T-cell (primary cell): ENCODE data around the gene MSANTD1. TPM values are rescaled to one million over a fixed set of nuclear protein-coding genes. Genes with fewer than 3 reads are reported as not detected.

ENCODE experiments used
- ATAC-seq, 4 experiments: fragments of 200-7000 bp in 3 of 4; fragments of 150-1000 bp in 1 of 4; cut with Tn5 transposase; replicated peaks in 1 of 4; 1 replicate in 3 of 4; 2 replicates in 1 of 4; pipeline ENCODE4 v1.10.0; 2021; ENCODE audit warnings: moderate library complexity in 3 of 4, mild to moderate bottlenecking in 2 of 4, moderate number of reproducible peaks in 1 of 4
- CTCF ChIA-PET, 2 donors: fragments of 300-600 bp; sonication (Branson Sonifier 250); formaldehyde crosslinking; loops; one replicate each; lab custom pipeline; 2022; ENCODE audit warnings: antibody characterized with exemption in 2 of 2; lab: Charles Lee
- POLR2A ChIA-PET, 2 donors: fragments of 300-600 bp; sonication (Branson Sonifier 250); formaldehyde crosslinking; loops; one replicate each; lab custom pipeline; 2022; ENCODE audit warnings: antibody characterized with exemption in 2 of 2; lab: Charles Lee
- DNase-seq, 35 experiments: peaks; one replicate each; pipeline versions ENCODE4 v3.0.0 to v3.0.0-alpha.2; 2013 to 2023
- H3K27ac ChIP-seq: one replicate; pipeline ENCODE4 v1.5.1; 2013; ENCODE audit warnings: low read length
- H3K27me3 ChIP-seq, 2 experiments: replicated peaks in 1 of 2; 1 replicate in 1 of 2; 2 replicates in 1 of 2; pipeline versions ENCODE4 v1.6.1 to v1.7.0; 2013; ENCODE audit warnings: low read length in 1 of 2, mixed read lengths in 1 of 2; ENCODE audit not compliant: control insufficient read depth in 2 of 2, insufficient read depth in 2 of 2; ENCODE audit errors: extremely low read depth in 1 of 2
- H3K36me3 ChIP-seq, 2 donors: 1 replicate in 1 of 2; 2 replicates in 1 of 2; pipeline versions ENCODE4 v1.6.1 to v1.7.0; 2013; ENCODE audit warnings: low read length in 1 of 2; ENCODE audit not compliant: control insufficient read depth in 2 of 2, insufficient read depth in 1 of 2; ENCODE audit errors: extremely low read depth in 1 of 2
- H3K4me1 ChIP-seq, 2 experiments: 1 replicate in 1 of 2; 2 replicates in 1 of 2; pipeline versions ENCODE4 v1.6.1 to v1.7.0; 2013; ENCODE audit warnings: low read length in 2 of 2, mixed read lengths in 1 of 2; ENCODE audit not compliant: insufficient read depth in 2 of 2, control insufficient read depth in 1 of 2; ENCODE audit errors: extremely low read depth in 1 of 2
- H3K4me3 ChIP-seq, 2 donors: 1 replicate in 1 of 2; 2 replicates in 1 of 2; pipeline versions ENCODE4 v1.5.1 to v1.7.0; 2013; ENCODE audit warnings: mild to moderate bottlenecking in 2 of 2, low read length in 1 of 2, moderate library complexity in 1 of 2; ENCODE audit not compliant: control insufficient read depth in 1 of 2; ENCODE audit errors: extremely low read depth in 1 of 2
- H3K9me3 ChIP-seq: 2 replicates; pipeline ENCODE4 v1.7.0; 2013
- H3K27ac Mint-ChIP-seq, 2 donors: one replicate each; pipeline ENCODE4 v1.8.0; 2020 to 2021; ENCODE audit warnings: mild to moderate bottlenecking in 2 of 2, mixed read lengths in 2 of 2
- H3K27me3 Mint-ChIP-seq, 2 donors: one replicate each; pipeline ENCODE4 v1.8.0; 2021 to 2022; ENCODE audit warnings: mixed read lengths in 2 of 2
- H3K36me3 Mint-ChIP-seq: one replicate; pipeline ENCODE4 v1.8.0; 2021; ENCODE audit warnings: mixed read lengths
- H3K4me1 Mint-ChIP-seq, 3 donors: one replicate each; pipeline ENCODE4 v1.8.0; 2020 to 2022; ENCODE audit warnings: mixed read lengths in 3 of 3, mild to moderate bottlenecking in 1 of 3
- H3K4me3 Mint-ChIP-seq, 3 donors: one replicate each; pipeline ENCODE4 v1.8.0; 2020 to 2022; ENCODE audit warnings: mild to moderate bottlenecking in 3 of 3, mixed read lengths in 3 of 3, moderate library complexity in 3 of 3
- H3K9me3 Mint-ChIP-seq, 3 donors: one replicate each; pipeline ENCODE4 v1.8.0; 2020 to 2022; ENCODE audit warnings: mixed read lengths in 3 of 3
- WGBS: methylation state at CpG from one replicate; pipeline ENCODE4 v1.1.5; 2013; ENCODE audit warnings: missing lambda C conversion rate; ENCODE audit not compliant: insufficient coverage; 5-methylcytosine and 5-hydroxymethylcytosine counted together
- total RNA-seq, 35 experiments: library from RNA in 6 of 35; stranded (reverse) in 6 of 35; fragments of 120-200 nt in 1 of 35; gene quantifications; one replicate each; pipeline versions ENCODE4 v1.2.1 to v1.2.4 and lab custom pipeline; 2013 to 2026

MSANTD1 gene
- total RNA-seq, 5 donors from 2014 or later (not counting 1 experiment from before 2014, with no cell fraction given), result 0.60 to 2.5 (median 1.6) TPM

DNA sequence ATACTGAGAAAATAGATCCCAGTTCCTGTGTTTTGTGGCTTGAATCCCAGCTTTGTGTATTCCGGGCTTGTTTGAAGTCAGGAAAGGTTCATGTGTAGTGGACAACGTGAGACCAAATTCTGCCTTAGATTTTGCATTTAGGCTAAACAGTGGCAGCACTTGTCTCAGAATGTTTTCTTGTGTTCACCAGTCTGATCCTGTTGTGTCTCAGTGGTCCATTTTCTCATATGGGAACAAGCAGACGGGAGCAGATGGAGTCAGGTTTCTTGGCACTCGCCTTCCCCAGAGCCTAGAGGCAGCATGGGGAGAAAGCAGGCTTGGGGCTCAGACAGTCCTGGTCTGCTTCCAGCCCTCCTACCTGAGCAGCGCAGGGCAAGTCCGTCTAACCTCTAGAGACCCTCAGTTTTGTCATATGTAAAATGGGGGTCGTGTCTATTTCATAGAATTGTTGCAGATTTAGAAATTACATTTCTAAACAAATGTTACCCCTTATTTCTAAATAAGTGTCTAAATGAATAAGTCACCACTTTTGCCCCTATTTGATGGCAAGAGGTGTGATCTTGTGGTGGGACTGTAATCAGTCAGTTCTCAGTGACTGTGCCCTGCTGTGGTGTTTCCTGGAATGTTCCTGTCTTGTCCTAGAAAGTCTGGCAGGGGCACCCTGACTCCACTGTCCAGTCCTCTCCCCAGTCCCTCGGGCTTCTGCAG is 28.3 kb upstream of the MSANTD1 start:
- Mint-ChIP-seq H3K27me3 (no peaks in the 10 kb centered on the region), H3K27ac (no peak overlapping the region), H3K4me1 (peaks cover 0 to 2% (median 0%) of the 10 kb centered on the region in 3 donors), H3K9me3 (no peaks in the 10 kb centered on the region), H3K36me3 (peaks cover 72% of the 10 kb centered on the region), H3K4me3 (no peak overlapping the region)
- ATAC-seq (no peak), DNase-seq (no peak)
- no peak overlapping the region for H3K27ac ChIP-seq
- H3K4me1 ChIP-seq, result peaks cover 0 to 12% of the 10 kb centered on the region in 2 experiments
- no peak overlapping the region for H3K4me3 ChIP-seq
- WGBS, result 92% methylated on average over 4 of the region's 8 CpGs
- CTCF ChIA-PET, result no interaction called here
- H3K9me3 ChIP-seq, result no peaks in the 10 kb centered on the region
- POLR2A ChIA-PET, result no interaction called here
- no peaks in the 10 kb centered on the region for H3K27me3 ChIP-seq
- peaks cover 37 to 90% of the 10 kb centered on the region in 2 donors for H3K36me3 ChIP-seq

- POLR2A ChIA-PET, result no interaction called here
- Mint-ChIP-seq H3K36me3 (peaks cover 68% of the 10 kb centered on the region), H3K9me3 (no peaks in the 10 kb centered on the region), H3K27me3 (no peaks in the 10 kb centered on the region), H3K27ac (no peak overlapping the region), H3K4me1 (peaks cover 0 to 2% (median 0%) of the 10 kb centered on the region in 3 donors), H3K4me3 (no peak overlapping the region)
- Histone ChIP-seq H3K4me1 (peaks cover 0 to 12% of the 10 kb centered on the region in 2 experiments), H3K9me3 (no peaks in the 10 kb centered on the region), H3K27me3 (no peaks in the 10 kb centered on the region), H3K27ac (no peak overlapping the region), H3K36me3 (peaks cover 41 to 90% of the 10 kb centered on the region in 2 donors), H3K4me3 (no peak overlapping the region)
- CTCF ChIA-PET, result no interaction called here
- ATAC-seq, result no peak
- 82% methylated on average over 6 of the region's 8 CpGs for WGBS
- no peak for DNase-seq
These were observed 27.8 kb upstream of the MSANTD1 start for GRCh38 chr4:3221184-3221494.

DNA sequence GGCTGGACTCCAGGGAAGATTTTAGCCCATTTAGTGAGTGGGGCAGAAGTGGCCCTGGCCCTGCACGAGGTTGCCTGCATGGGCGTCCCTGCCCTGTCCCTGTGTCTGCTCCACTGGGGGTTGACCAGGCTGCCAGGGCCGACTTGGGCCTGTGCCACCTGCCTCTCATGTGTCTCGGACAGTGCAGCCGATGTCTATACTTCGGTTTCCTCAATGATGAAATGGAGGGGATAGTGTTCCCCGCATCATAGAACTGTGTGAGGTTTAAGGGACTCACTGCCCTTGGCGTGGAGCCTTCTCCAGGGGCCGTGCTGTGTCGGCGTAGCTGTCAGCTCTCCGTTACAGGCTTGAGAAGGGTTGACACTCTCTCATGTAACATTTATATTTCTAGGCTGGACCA is 27.0 kb upstream of the MSANTD1 start:
- peaks cover 0 to 2% (median 0%) of the 10 kb centered on the region in 3 donors for H3K4me1 Mint-ChIP-seq
- H3K27me3 Mint-ChIP-seq, result no peaks in the 10 kb centered on the region
- DNase-seq (no peak), ATAC-seq (no peak)
- POLR2A ChIA-PET, result interaction anchor here in 1 of 2 donors (0.5 kb wide), 1 partner anchor 1135 kb away, joined by 3 read pairs; no protein-coding TSS in a partner anchor
- no peaks in the 10 kb centered on the region for H3K9me3 Mint-ChIP-seq
- CTCF ChIA-PET, result no interaction called here
- H3K27ac Mint-ChIP-seq, result no peak overlapping the region
- Histone ChIP-seq H3K4me1 (peaks cover 0 to 12% of the 10 kb centered on the region in 2 experiments), H3K27ac (no peak overlapping the region), H3K9me3 (no peaks in the 10 kb centered on the region), H3K36me3 (peaks cover 39 to 91% of the 10 kb centered on the region in 2 donors), H3K4me3 (no peak overlapping the region), H3K27me3 (no peaks in the 10 kb centered on the region)
- H3K36me3 Mint-ChIP-seq, result peaks cover 66% of the 10 kb centered on the region
- 93% methylated on average over 11 of the region's 12 CpGs for WGBS
- H3K4me3 Mint-ChIP-seq, result no peak overlapping the region

DNA sequence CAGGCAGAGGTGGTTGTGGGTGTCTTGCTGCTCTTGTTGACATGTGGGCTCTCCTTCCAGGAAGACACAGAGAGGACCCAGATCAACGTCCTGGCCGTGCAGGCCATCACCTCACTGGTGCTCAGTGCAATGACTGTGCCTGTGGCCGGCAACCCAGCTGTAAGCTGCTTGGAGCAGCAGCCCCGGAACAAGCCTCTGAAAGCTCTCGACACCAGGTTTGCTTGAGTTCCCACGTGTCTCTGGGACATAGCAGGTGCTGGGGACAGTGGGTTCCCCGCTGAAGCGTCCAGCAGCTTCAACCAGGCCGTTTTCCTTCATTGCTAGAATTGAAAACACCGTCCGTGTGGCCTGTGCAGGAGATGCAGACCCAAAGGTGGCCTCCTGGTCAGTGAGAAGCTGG is 25.6 kb upstream of the MSANTD1 start:
- Mint-ChIP-seq H3K9me3 (no peaks in the 10 kb centered on the region), H3K4me1 (peaks cover 0 to 2% (median 0%) of the 10 kb centered on the region in 3 donors), H3K4me3 (no peak overlapping the region), H3K36me3 (peaks cover 54% of the 10 kb centered on the region), H3K27ac (peak overlapping the region in 1 of 2 donors; percentile 48), H3K27me3 (no peaks in the 10 kb centered on the region)
- ChIA-PET CTCF (no interaction called here), POLR2A (no interaction called here)
- Histone ChIP-seq H3K9me3 (no peaks in the 10 kb centered on the region), H3K4me1 (peaks cover 0 to 12% of the 10 kb centered on the region in 2 experiments), H3K36me3 (peaks cover 31 to 85% of the 10 kb centered on the region in 2 donors), H3K4me3 (no peak overlapping the region), H3K27me3 (no peaks in the 10 kb centered on the region), H3K27ac (no peak overlapping the region)
- no peak for DNase-seq
- ATAC-seq, result no peak
- 98% methylated on average over 11 of the region's 11 CpGs for WGBS

DNA sequence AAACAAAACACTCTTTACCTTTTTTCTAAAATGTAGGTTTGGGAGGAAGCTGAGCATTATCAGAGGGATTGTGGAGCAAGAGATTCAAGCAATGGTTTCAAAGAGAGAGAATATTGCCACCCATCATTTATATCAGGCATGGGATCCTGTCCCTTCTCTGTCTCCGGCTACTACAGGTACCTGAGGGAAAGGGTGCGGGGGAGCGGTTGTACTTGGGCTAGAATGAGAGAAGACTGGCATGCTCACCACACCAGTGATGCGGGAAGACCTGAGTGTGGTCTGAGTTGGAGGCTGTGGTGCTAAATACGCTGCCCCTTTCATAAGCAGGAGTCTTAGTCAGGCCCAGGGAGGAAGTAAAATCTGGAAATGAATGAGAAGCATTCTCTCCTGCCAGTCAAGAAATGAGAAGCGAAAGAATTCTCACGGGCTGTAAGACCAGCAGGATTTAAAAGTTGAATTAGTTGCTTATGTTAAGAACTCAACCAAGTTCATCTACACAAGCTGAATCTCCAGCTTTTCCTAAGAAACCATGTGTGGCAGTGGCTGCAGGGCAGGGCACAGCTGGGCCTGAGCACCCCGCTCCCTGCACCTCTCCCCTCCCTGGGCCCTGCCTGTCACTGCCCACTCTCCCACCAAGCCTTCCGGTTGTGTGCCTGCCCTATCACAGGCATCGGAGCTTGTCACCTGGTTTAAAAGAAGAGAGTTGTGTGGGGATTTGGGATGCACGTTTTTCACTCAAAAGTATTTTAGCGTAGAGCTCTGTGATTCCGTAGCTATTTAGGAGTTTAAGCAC is 24.8 kb upstream of the MSANTD1 start:
- DNase-seq, result no peak
- no peaks in the 10 kb centered on the region for H3K27me3 ChIP-seq
- H3K4me1 ChIP-seq, result peaks cover 0 to 12% of the 10 kb centered on the region in 2 experiments
- CTCF ChIA-PET, result interaction anchor here in 1 of 2 donors (0.7 kb wide), 1 partner anchor 19 kb away, joined by 11 read pairs; no protein-coding TSS in a partner anchor
- H3K36me3 ChIP-seq, result peaks cover 32 to 88% of the 10 kb centered on the region in 2 donors
- POLR2A ChIA-PET, result interaction anchor here in 1 of 2 donors (0.6 kb wide), 1 partner anchor 744 kb away, joined by 4 read pairs; no protein-coding TSS in a partner anchor
- Mint-ChIP-seq H3K27ac (no peak overlapping the region), H3K4me3 (no peak overlapping the region), H3K9me3 (no peaks in the 10 kb centered on the region), H3K4me1 (no peaks in the 10 kb centered on the region), H3K36me3 (peaks cover 50% of the 10 kb centered on the region), H3K27me3 (no peaks in the 10 kb centered on the region)
- WGBS, result 96% methylated on average over 8 of the region's 13 CpGs
- H3K4me3 ChIP-seq, result no peak overlapping the region
- no peaks in the 10 kb centered on the region for H3K9me3 ChIP-seq
- no peak for ATAC-seq
- no peak overlapping the region for H3K27ac ChIP-seq

GRCh38 chr4:3225071-3225850 is 23.7 kb upstream of the MSANTD1 start:
- no peaks in the 10 kb centered on the region for H3K9me3 Mint-ChIP-seq
- CTCF ChIA-PET, result interaction anchor here (0.6 to 0.7 kb wide), 2 partner anchors 21 to 28 kb away, joined by 3 to 11 read pairs; no protein-coding TSS in a partner anchor
- POLR2A ChIA-PET, result interaction anchor here (0.6 to 1.6 kb wide), 2 partner anchors 22 to 743 kb away, joined by 3 to 4 read pairs; no protein-coding TSS in a partner anchor
- H3K4me3 ChIP-seq, result no peak overlapping the region
- H3K4me1 ChIP-seq, result peaks cover 0 to 4% of the 10 kb centered on the region in 2 experiments
- no peak for DNase-seq
- no peaks in the 10 kb centered on the region for H3K9me3 ChIP-seq
- no peak overlapping the region for H3K4me3 Mint-ChIP-seq
- peaks cover 40 to 89% of the 10 kb centered on the region in 2 donors for H3K36me3 ChIP-seq
- WGBS, result 93% methylated on average over 11 of the region's 22 CpGs
- H3K27ac Mint-ChIP-seq, result no peak overlapping the region
- H3K27me3 Mint-ChIP-seq, result no peaks in the 10 kb centered on the region
- H3K27ac ChIP-seq, result no peak overlapping the region
- H3K36me3 Mint-ChIP-seq, result peaks cover 51% of the 10 kb centered on the region
- no peaks in the 10 kb centered on the region for H3K4me1 Mint-ChIP-seq
- ATAC-seq, result no peak
- H3K27me3 ChIP-seq, result no peaks in the 10 kb centered on the region
